Endometrium (tissue), 2 donors: ENCODE results near the gene HINFP.
A peak's percentile ranks its signal among the peaks of the same experiment; 100 is the strongest.
"Not testable (repeated sequence)": the region's sequence is repeated elsewhere in the genome, so short reads cannot be mapped to it uniquely, and the experiment has no call there.

Source experiments
- FAIRE-seq: peaks from 2 replicates; lab custom pipeline; 2012; peaks lifted over from hg19 to GRCh38; lab: Jason Lieb, UNC
- donor health status: control.
- donor health status: control.

HINFP gene

DNA sequence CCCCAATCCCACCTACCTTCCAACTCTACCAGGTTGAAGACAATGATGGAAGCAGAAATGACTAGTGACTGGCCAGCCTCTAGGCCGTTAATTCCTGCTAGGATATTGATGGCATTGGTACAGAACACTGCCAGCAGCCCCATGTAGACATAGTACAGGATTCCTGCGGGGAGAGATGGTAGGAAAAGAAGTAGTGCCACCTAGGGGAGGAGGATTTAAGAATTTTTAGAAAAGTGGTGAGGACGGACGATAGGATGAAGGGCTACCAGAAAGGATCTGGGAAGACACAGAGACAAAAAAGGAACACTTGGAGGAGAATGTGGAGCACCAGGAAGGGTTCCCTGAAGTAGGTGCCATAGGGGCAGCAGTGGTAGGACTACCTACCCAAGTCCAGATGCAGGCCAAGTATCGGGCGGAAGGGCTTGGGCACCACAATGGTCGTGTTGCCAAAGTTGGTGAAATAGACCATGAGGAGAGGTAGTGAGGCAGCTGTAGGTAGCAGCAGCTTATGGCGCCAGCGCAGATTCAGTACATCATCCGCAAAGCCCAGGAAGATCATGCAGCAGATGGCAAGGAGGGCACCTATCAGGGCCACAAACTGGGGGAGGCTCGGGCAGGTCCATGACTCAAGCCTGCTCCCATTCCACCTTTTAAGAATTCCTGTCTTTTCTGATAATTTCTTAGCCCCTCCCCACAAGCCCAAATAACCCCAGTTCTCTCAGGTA is 21.0 kb upstream of the HINFP start:
- no peak for FAIRE-seq

DNA sequence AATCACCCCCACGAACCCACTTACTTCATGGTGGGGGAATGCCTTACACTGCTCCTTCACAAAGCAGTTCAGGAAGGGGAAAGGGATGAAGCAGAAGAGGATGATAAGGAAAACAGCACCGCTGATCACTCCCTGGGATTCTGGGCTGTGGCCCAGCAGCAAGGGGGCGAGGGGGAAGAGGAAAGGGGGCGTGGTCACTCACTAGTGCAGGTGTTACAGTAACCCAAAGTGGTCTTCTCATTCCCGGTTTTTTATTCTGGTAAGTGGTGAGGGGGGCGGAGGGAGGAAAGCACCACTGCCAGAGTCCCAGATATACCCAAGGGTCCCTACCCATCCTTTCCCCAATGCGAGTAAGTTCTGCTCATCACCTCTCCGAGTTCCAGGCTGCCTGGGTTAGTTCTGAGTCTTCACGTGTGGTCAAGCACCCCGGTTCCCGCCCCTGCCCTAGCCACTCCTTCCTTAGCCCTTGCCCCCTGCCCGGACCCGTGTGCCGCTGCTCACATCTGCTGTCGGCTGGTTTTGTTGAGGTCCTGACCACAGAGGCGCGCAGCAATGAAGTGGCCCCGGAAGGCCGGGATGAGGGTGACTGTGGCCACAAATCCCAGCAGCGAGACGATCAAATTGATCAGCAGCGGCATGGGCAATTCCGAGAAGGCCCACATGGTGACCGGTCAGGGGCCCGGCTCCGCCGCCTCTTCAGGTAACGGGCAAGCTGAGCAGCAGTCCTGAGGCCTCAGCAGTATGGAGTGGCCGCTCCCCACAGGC is 20.2 kb upstream of the HINFP start:
- no peak for FAIRE-seq

DNA sequence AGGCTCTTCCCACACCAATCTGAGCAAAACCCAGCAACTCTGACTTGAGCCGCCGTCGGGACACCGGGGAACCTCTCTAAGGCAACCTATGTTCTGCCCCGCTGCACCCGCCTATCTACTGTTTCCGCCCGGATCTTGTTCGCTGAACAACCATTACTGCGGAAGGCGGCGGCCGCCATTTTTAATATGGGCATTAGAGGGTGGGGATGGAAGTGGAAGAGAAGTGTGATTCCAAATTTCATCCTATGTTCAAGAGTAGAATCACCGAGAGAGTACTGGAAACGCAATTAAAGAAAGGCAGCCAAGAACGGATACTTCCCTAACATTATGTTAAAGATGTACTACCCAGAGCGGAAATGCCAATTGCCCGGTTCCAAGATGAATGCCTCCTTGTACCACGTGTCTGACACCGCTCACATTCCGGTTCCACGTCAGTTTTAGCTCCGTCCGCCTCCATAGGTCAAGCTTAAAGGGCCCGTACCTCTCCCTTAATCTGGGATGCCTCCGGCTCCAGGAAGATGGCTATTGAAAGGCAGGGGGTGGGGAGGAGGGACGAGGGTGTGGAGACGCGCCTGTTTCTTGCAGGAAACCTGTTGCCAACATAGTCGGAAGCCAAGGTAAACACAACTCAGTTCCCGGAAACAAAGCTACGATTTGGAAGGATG is 19.5 kb upstream of the HINFP start, which contains the start of gene DPAGT1:
Gene DPAGT1 (minus strand): TSS at position 95 of the 665 bp plus-strand sequence. CDS start 198 bp downstream, outside the sequence.
- peak; percentile 79 for FAIRE-seq

DNA sequence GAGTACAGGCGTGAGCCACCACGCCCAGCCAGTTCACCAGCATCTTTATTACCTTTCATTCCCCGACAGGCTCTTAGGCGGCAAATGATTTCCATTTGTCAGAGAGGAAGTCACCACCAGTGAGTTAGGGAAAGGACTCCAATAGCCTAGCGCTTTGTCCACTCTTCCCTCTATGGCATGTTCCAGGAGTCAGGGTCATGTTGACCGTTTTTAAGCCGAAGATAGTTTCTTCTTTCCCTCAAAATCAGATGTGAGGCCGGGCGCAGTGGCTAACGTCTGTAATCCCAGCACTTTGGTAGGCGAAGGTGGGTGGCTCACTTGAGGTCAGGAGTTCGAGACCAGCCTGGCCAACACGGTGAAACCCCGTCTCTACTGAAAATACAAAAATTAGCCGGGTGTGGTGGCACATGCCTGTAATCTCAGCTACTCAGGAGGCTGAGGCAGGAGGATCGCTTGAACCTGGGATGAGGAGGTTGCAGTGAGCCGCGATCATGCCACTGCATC is 18.2 kb upstream of the HINFP start:
- FAIRE-seq: not testable (repeated sequence)

DNA sequence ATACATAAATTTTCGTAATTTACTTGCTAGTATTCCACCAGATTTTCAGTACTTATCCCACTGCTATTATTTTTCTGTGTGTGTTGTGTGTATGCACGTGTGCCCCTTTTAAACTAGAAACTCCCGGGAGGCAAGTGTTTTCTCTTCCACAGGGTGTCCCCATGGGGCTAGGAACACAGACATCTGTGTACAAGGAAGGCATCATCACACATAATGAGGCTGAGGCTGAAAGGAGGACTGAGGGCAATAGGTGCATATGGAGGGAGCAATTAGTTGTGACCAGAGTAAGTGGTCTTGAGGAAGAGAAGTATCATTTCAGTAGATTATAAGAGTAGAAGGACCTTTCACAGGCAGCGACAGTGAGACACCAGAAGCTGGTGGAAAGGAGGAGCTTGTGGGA is 17.6 kb upstream of the HINFP start:
- no peak for FAIRE-seq

DNA sequence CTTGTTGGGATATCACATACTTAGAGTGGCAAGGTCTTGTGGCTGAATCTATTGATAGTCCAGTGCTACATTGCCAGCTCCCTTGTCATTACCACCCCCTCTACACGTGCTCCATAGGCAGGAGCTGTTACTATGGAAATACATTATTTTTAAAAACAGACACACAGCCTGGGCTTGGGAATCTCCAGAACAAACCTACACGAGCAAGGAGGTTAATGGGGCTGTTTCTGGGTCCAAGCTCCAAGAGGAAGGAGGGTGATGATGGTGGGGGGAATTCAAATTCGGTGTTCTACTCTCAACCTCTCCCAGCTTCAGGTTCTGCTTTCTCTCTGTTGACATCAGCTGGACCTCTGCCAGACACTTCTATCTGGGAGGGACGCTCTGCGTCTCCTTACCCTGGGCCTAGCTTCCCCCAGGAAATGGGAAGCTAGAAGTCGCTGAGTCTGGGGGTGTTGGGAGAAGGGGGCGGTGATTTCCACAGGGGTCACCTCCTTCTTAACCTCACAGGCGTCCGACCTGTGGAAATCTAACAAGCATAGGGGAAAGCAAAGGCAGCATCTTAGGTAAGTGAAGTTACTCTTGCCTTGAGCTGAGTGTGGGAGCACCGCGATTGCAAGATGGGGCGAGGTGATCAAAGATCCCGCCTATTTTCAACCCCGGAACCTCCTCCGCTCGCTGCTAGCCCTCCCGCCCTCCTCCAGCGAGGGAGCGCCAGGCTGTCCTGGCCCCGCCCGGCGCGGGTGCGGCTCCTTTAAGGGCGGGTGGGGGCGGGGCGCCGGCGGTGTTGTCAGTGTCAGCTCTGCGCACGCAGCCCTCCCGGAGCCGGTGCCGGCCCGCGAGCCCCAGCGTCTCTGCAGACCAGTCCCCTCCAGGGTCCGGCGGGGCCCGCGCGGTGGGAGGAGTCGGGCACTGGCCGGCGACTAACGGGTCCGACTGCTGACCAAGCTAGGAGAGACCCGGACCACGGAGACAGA is 14.5 kb upstream of the HINFP start, which contains the start of gene C2CD2L:
Gene C2CD2L (plus strand): TSS at position 781 of the 974 bp plus-strand sequence. CDS start 398 bp downstream, outside the sequence.
- no peak for FAIRE-seq

DNA sequence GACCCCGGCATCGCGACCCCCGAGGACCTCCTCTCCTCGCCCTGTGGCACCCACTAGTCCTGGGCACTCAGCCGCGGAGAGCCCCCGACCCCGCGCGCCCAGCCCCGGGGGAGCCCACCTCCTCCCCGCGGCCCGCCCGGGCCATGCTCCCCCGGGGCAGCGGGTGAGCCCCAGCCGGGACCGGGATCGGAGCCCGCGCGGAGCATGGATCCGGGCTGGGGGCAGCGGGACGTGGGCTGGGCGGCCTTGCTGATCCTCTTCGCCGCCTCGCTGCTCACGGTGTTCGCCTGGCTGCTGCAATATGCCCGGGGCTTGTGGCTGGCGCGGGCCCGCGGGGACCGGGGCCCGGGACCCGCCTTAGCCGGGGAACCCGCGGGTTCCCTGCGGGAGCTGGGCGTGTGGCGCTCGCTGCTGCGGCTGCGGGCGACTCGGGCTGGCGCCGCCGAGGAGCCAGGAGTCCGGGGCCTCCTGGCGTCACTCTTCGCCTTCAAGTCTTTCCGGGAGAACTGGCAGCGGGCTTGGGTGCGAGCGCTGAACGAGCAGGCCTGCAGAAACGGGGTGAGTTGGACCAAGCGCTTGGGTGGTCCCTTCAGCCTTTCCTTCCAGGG is 13.7 kb upstream of the HINFP start:
- FAIRE-seq: no peak

DNA sequence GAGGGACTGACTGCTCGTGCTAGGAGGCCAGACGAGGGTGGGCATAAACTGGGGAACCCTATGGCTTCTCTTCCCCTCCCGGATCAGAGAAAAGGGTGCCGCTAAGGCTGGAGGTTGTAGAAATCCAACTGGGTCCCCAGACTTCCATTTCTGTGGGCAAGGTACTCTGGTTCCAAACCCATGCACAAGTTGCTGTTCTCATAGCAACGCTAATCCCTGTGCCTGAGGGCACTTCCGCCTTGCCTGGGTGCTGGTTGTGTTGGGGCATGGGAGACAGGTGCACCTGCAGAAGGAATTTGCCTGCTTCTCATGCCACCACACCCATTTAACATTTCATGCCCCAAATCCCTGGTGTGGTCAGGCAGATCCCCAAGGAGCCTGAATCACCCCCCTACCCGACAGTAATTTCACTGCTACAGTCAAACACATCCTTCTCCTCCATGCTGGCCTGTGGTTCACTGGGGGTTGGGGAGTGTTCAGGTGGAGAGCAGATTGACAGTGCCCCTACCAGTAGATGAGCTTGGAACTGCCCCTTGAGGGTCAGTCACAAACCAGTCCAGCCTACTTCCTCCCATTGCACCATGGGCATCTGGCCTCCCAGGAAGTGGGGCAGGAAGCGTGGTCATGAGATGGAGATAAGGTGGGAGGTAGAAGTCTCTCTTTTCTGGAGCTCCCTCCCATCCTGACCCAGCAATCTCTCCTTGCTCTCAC is 13.1 kb upstream of the HINFP start:
- no peak for FAIRE-seq

DNA sequence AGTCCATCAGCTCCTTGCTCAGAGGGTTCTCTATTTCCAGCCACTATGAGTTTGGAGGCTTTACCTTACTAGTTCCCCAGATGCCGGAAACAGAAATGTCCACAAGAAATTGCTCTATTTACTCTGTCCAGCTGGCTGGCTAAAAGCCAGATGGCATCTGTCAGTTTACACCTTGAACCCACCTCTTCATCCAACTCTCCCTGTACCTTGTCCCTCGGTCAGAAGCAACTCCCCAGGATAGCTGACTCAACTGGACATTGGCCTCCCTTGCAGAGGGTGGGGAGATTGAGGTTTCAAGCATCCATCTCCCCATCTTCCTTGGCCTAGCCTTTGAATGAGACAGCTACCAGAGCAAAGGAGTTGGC is 12.5 kb upstream of the HINFP start:
- FAIRE-seq: no peak

DNA sequence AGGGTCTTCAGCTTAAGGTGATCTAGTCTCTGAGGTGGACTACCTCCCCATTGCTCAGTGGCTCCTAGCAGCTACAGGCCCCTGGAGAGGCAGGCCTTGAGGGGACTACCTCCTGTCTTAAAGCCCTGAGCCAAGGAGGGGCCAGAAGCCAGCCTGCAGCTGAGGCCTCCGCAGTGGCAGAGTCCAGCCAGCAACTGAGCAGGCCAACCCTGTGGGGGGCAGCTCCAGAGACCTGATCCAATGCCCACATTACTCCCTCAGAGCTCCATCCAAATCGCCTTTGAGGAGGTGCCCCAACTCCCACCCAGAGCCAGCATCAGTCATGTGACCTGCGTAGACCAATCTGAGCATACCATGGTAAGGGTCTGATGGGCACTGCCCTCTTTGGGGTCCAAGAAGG is 11.5 kb upstream of the HINFP start:
- FAIRE-seq: no peak

DNA sequence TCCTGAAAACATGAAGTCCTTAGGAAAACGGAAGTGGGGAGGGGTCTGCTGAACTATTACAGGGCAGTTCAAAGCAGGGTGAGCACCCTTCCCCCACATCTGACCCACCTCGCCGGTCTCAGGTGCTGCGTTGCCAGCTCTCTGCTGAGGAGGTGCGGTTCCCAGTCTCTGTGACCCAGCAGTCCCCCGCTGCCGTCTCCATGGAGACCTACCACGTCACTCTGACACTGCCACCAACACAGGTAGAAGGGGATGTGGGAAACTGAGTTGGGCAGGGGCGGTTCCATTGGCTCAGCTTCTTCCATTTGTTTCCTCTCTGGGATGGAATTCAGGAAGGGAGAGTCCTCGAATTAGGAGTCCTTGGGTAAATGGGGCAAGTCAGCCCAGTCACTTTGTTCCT is 10.9 kb upstream of the HINFP start:
- no peak for FAIRE-seq

DNA sequence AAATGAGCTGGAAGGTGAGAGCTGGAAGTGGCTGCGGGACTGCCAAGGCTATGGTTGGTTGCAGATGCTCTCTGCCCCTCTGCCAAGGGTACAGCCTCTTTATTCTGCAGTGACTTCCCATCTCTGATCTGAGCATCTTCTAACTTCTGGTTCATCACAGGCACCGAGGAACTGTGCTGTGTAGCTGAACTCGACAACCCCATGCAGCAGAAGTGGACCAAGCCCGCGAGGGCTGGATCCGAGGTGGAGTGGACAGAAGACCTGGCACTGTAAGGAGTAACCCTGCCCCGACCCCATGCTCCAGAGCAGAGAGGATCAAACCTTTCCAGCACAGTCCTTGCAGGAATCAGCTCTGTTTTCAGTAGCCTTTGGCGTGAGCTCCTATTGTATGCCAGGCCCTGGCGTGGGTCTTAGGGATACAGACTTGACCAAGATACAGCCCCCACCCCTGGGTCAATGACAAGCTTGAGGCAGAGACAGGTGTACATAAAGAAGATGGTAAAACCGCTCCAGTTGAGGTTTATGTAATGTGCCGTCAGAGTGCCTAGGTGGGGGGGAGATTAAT is 9.9 kb upstream of the HINFP start:
- no peak for FAIRE-seq

DNA sequence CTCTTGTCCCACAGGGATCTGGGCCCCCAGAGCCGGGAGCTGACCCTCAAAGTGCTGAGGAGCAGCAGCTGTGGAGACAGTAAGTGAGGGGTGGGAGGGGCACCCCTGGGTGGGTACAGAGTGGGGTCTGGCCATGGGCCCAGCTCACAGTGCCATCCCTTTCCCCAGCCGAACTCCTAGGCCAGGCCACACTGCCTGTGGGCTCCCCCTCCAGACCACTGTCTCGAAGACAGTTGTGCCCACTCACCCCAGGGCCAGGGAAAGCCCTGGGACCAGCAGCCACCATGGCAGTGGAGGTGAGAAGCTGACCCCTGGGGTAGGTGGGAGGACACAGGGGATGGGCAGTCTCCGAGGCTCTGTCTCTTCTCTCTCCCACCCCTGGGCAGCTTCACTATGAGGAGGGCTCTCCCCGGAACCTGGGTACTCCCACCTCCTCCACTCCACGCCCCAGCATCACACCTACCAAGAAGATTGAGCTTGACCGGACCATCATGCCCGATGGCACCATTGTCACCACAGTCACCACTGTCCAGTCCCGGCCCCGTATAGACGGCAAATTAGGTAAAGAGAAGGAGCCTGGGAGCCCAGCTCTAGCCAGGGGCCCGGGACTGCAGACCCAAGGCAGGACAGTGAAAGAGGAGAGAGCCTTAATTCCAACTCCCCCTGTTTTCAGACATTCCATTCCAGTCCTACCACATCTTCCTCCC is 8.9 kb upstream of the HINFP start:
- no peak for FAIRE-seq

DNA sequence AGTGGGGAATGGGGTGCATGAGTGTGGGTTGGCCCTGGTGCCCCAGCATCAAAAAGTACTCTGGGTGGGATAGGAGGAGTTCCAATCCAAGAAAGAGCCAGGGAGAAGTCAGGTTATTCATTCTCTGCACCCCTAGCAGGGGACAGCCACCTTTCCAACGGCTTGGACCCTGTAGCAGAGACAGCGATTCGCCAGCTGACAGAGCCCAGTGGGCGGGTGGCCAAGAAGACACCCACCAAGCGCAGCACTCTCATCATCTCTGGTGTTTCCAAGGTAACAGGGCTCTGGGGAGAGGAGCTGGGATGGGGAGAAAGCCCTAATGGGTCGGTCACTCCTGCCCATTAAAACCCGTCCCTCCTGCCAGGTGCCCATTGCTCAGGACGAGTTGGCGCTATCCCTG is 7.7 kb upstream of the HINFP start:
- no peak for FAIRE-seq

DNA sequence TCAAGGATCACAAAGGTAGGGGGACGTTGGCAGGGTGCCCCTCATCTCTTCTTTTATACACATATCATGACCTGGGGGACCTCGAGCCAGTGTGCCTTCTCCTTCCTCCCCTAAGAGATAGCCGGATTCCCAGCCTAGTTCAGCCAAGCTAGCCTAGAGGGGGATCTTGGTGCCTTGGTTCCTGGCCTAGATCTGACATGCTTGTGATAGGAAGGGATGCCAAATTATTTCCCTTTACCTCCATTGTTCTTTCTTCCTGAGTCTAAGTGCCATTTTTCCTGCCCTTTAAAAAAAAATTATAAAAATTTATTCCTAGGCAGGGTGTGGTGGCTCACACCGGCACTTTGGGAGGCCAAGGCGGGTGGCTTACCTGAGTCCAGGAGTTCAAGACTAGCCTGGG is 7.0 kb upstream of the HINFP start:
- FAIRE-seq: no peak

DNA sequence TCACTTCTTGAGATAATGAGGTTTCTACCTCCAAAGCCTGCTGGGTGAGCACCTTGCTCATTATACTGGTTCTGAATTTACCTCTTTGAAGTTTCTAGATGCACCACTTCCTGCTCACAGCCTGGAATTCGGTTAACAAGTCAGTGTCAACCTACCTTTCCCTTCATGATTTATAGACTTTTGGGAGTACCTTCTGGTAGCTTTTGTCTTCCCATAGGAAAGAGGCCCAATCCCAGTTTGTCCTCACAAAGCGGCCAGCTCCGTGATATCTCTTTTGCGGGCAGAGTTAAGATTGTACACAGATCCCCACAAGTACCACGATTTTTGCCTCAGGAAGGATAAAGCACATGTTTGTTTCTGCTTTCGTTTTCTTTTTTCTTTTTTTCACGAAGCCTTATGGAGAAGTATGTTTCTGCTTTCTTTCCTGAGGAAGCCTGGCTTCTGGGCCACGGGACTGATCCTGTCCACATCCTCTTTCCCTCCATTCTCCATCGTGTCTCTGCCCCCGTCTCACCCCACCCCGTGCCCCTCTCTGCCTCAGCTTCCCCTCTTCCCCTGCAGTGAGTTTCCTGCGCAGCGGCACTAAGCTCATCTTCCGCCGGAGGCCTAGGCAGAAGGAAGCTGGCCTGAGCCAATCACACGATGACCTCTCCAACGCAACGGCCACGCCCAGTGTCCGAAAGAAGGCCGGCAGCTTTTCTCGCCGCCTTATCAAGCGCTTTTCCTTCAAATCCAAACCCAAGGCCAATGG is 5.7 kb upstream of the HINFP start:
- no peak for FAIRE-seq

DNA sequence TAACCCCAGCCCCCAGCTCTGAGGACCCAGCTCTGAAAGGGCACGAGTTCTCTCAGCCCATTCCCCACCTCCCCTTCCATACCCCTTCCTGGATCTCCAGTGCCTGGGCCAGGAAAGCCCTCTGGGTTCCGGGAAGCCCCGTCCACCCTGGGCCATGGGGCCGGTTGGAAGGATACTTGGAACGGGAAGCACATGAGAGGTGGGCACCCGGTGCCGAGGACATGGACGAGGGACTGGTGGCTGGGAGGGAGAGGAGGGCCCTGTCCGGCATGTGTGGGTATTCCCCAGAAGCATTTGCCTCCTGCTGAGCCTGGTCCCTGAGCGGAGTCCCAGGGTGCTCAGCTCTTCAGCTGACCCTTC is 5.2 kb upstream of the HINFP start:
- no peak for FAIRE-seq

DNA sequence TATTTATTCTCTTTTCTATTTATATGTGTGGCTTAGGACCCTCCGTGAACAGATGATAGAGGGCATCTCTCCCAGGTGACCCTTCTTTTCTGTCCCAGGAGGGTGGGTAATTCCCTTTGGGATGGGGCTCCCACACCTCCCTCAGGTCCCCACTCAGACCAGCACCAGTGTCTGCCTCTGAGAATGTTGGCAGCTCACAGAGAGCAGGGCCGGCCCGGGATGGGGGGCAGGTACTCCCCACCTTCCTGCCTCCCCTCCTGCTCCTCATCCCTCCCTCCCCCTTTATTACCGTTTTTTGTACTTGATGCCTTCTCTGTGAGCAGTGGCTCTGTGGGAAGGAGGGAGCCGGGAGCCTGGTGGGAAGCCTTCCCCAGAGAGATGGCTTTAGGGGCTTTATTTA is 4.8 kb upstream of the HINFP start:
- FAIRE-seq: no peak
